Measurements from ENCODE around the gene GDF15.
A peak's percentile ranks its signal among the peaks of the same experiment; 100 is the strongest.

Gene GDF15

GRCh38 chr19:18392926-18393325, 7.0 kb downstream of the GDF15 start:
- no peak overlapping the region for H3K27ac ChIP-seq (ENCODE audit: low read length, poor library complexity, severe bottlenecking)
- no peak overlapping the region for H3K4me2 ChIP-seq (ENCODE audit: low read length, poor library complexity, severe bottlenecking)
- H2AK5ac ChIP-seq (ENCODE audit: low read length, severe bottlenecking): no peak overlapping the region
- no peaks in the 10 kb centered on the region for H3K9me3 ChIP-seq (ENCODE audit: control insufficient read depth, low read length)
- no peak for DNase-seq
- 99% methylated on average over 5 of the region's 5 CpGs for WGBS
- H3K4ac ChIP-seq (ENCODE audit: low read depth in 1 of 2, low read length in 2 of 2): no peak overlapping the region
- no peak overlapping the region for H2BK120ac ChIP-seq (ENCODE audit: low read depth, low read length)
- H2BK15ac ChIP-seq (ENCODE audit: low read depth, poor library complexity, severe bottlenecking): no peak overlapping the region
- H3K27me3 ChIP-seq (ENCODE audit: control insufficient read depth in 1 of 2, insufficient read depth in 1 of 2, low read length in 2 of 2): peaks cover 0 to 17% of the 10 kb centered on the region in 2 experiments
- no peak overlapping the region for H2BK5ac ChIP-seq (ENCODE audit: low read depth, low read length, poor library complexity, severe bottlenecking)
- H2AFZ ChIP-seq (ENCODE audit: low read depth, low read length): no peak overlapping the region
- H2BK12ac ChIP-seq (ENCODE audit: low read length in 2 of 2): no peak overlapping the region
- H3K4me3 ChIP-seq (ENCODE audit: insufficient read depth in 1 of 2, low read depth in 1 of 2, low read length in 2 of 2): no peak overlapping the region
- no peak overlapping the region for H3K9ac ChIP-seq (ENCODE audit: low read length)
- no peaks in the 10 kb centered on the region for H3K79me1 ChIP-seq (replicated peaks; ENCODE audit: low read length, poor library complexity, severe bottlenecking)
- no peak overlapping the region for H3K14ac ChIP-seq (ENCODE audit: low read length in 2 of 2)
- H3K4me1 ChIP-seq (ENCODE audit: control insufficient read depth, insufficient read depth, low read depth, low read length): peaks cover 14% of the 10 kb centered on the region
- no peak overlapping the region for H4K8ac ChIP-seq (ENCODE audit: low read length)
- H3K36me3 ChIP-seq (ENCODE audit: control insufficient read depth in 1 of 2, insufficient read depth in 2 of 2, low read depth in 1 of 2, low read length in 2 of 2): peaks cover 16 to 21% of the 10 kb centered on the region in 2 experiments
- H3K18ac ChIP-seq (ENCODE audit: low read depth in 1 of 2, low read length in 2 of 2): no peak overlapping the region
- H4K91ac ChIP-seq (ENCODE audit: low read length): no peak overlapping the region
- no peak overlapping the region for H3K23ac ChIP-seq (ENCODE audit: low read length in 2 of 2)

GRCh38 chr19:18393836-18394235, 7.9 kb downstream of the GDF15 start:
- Histone ChIP-seq H3K9ac (ENCODE audit: low read length) (peak overlapping the region; percentile 30), H3K18ac (ENCODE audit: low read depth in 1 of 2, low read length in 2 of 2) (no peak overlapping the region), H3K4ac (ENCODE audit: low read depth in 1 of 2, low read length in 2 of 2) (no peak overlapping the region), H2BK15ac (ENCODE audit: low read depth, poor library complexity, severe bottlenecking) (no peak overlapping the region), H4K8ac (ENCODE audit: low read length) (no peak overlapping the region), H3K27ac (ENCODE audit: low read length, poor library complexity, severe bottlenecking) (no peak overlapping the region), H3K14ac (ENCODE audit: low read length in 2 of 2) (no peak overlapping the region), H2BK12ac (ENCODE audit: low read length in 2 of 2) (peak overlapping the region in 1 of 2 experiments; percentile 23), H3K36me3 (ENCODE audit: control insufficient read depth in 1 of 2, insufficient read depth in 2 of 2, low read depth in 1 of 2, low read length in 2 of 2) (peaks cover 12 to 13% of the 10 kb centered on the region in 2 experiments), H3K79me1 (replicated peaks; ENCODE audit: low read length, poor library complexity, severe bottlenecking) (no peaks in the 10 kb centered on the region), H3K4me1 (ENCODE audit: control insufficient read depth, insufficient read depth, low read depth, low read length) (peaks cover 10% of the 10 kb centered on the region), H3K4me3 (ENCODE audit: insufficient read depth in 1 of 2, low read depth in 1 of 2, low read length in 2 of 2) (no peak overlapping the region), H2AFZ (ENCODE audit: low read depth, low read length) (peak overlapping the region; percentile 3), H4K91ac (ENCODE audit: low read length) (peak overlapping the region; percentile 76), H3K27me3 (ENCODE audit: control insufficient read depth in 1 of 2, insufficient read depth in 1 of 2, low read length in 2 of 2) (peaks cover 0 to 19% of the 10 kb centered on the region in 2 experiments), H2BK5ac (ENCODE audit: low read depth, low read length, poor library complexity, severe bottlenecking) (no peak overlapping the region), H3K23ac (ENCODE audit: low read length in 2 of 2) (no peak overlapping the region), H2AK5ac (ENCODE audit: low read length, severe bottlenecking) (peak overlapping the region; percentile 38), H2BK120ac (ENCODE audit: low read depth, low read length) (no peak overlapping the region), H3K4me2 (ENCODE audit: low read length, poor library complexity, severe bottlenecking) (no peak overlapping the region), H3K9me3 (ENCODE audit: control insufficient read depth, low read length) (no peaks in the 10 kb centered on the region)
- no peak for DNase-seq
- WGBS: 92% methylated on average over 7 of the region's 7 CpGs

- H2BK120ac ChIP-seq (ENCODE audit: low read depth, low read length): no peak overlapping the region
- H3K9ac ChIP-seq (ENCODE audit: low read length): no peak overlapping the region
- H4K8ac ChIP-seq (ENCODE audit: low read length): no peak overlapping the region
- no peak for DNase-seq
- no peak overlapping the region for H3K4me3 ChIP-seq (ENCODE audit: insufficient read depth in 1 of 2, low read depth in 1 of 2, low read length in 2 of 2)
- no peaks in the 10 kb centered on the region for H3K9me3 ChIP-seq (ENCODE audit: control insufficient read depth, low read length)
- peak overlapping the region; percentile 53 to 81 for H2BK12ac ChIP-seq (ENCODE audit: low read length in 2 of 2)
- peaks cover 16% of the 10 kb centered on the region for H3K4me1 ChIP-seq (ENCODE audit: control insufficient read depth, insufficient read depth, low read depth, low read length)
- H3K14ac ChIP-seq (ENCODE audit: low read length in 2 of 2): no peak overlapping the region
- H2AK5ac ChIP-seq (ENCODE audit: low read length, severe bottlenecking): no peak overlapping the region
- no peaks in the 10 kb centered on the region for H3K79me1 ChIP-seq (replicated peaks; ENCODE audit: low read length, poor library complexity, severe bottlenecking)
- H3K27me3 ChIP-seq (ENCODE audit: control insufficient read depth in 1 of 2, insufficient read depth in 1 of 2, low read length in 2 of 2): peaks cover 0 to 19% of the 10 kb centered on the region in 2 experiments
- peak overlapping the region; percentile 17 for H2BK15ac ChIP-seq (ENCODE audit: low read depth, poor library complexity, severe bottlenecking)
- H3K4me2 ChIP-seq (ENCODE audit: low read length, poor library complexity, severe bottlenecking): no peak overlapping the region
- H3K27ac ChIP-seq (ENCODE audit: low read length, poor library complexity, severe bottlenecking): no peak overlapping the region
- H2BK5ac ChIP-seq (ENCODE audit: low read depth, low read length, poor library complexity, severe bottlenecking): no peak overlapping the region
- H3K4ac ChIP-seq (ENCODE audit: low read depth in 1 of 2, low read length in 2 of 2): peak overlapping the region in 1 of 2 experiments; percentile 10
- H3K36me3 ChIP-seq (ENCODE audit: control insufficient read depth in 1 of 2, insufficient read depth in 2 of 2, low read depth in 1 of 2, low read length in 2 of 2): no peaks in the 10 kb centered on the region
- H4K91ac ChIP-seq (ENCODE audit: low read length): peak overlapping the region; percentile 52
- WGBS: 85% methylated on average over 37 of the region's 37 CpGs
- H3K18ac ChIP-seq (ENCODE audit: low read depth in 1 of 2, low read length in 2 of 2): peak overlapping the region; percentile 5 to 46
- no peak overlapping the region for H2AFZ ChIP-seq (ENCODE audit: low read depth, low read length)
- H3K23ac ChIP-seq (ENCODE audit: low read length in 2 of 2): no peak overlapping the region
Observed at GRCh38 chr19:18396471-18397241, 10.7 kb downstream of the GDF15 start.

- Histone ChIP-seq H3K4me1 (ENCODE audit: control insufficient read depth, insufficient read depth, low read depth, low read length) (peaks cover 21% of the 10 kb centered on the region), H2BK15ac (ENCODE audit: low read depth, poor library complexity, severe bottlenecking) (peak within 1 kb of the TSS; percentile 26), H4K8ac (ENCODE audit: low read length) (peak within 1 kb of the TSS; percentile 46), H3K18ac (ENCODE audit: low read depth in 1 of 2, low read length in 2 of 2) (peak within 1 kb of the TSS; percentile 5 to 93), H3K79me1 (replicated peaks; ENCODE audit: low read length, poor library complexity, severe bottlenecking) (no peaks in the 10 kb centered on the region), H3K27ac (ENCODE audit: low read length, poor library complexity, severe bottlenecking) (no peak within 1 kb of the TSS), H3K9me3 (ENCODE audit: control insufficient read depth, low read length) (no peaks in the 10 kb centered on the region), H2AFZ (ENCODE audit: low read depth, low read length) (peak within 1 kb of the TSS; percentile 8), H3K23ac (ENCODE audit: low read length in 2 of 2) (peak within 1 kb of the TSS in 1 of 2 experiments; percentile 9), H2BK12ac (ENCODE audit: low read length in 2 of 2) (peak within 1 kb of the TSS; percentile 53 to 91), H3K36me3 (ENCODE audit: control insufficient read depth in 1 of 2, insufficient read depth in 2 of 2, low read depth in 1 of 2, low read length in 2 of 2) (no peaks in the 10 kb centered on the region), H2AK5ac (ENCODE audit: low read length, severe bottlenecking) (peak within 1 kb of the TSS; percentile 23), H3K27me3 (ENCODE audit: control insufficient read depth in 1 of 2, insufficient read depth in 1 of 2, low read length in 2 of 2) (peaks cover 0 to 19% of the 10 kb centered on the region in 2 experiments), H3K9ac (ENCODE audit: low read length) (no peak within 1 kb of the TSS), H3K4me3 (ENCODE audit: insufficient read depth in 1 of 2, low read depth in 1 of 2, low read length in 2 of 2) (no peak within 1 kb of the TSS), H3K4me2 (ENCODE audit: low read length, poor library complexity, severe bottlenecking) (no peak within 1 kb of the TSS), H4K91ac (ENCODE audit: low read length) (peak within 1 kb of the TSS; percentile 91), H3K4ac (ENCODE audit: low read depth in 1 of 2, low read length in 2 of 2) (peak within 1 kb of the TSS; percentile 30 to 71), H2BK120ac (ENCODE audit: low read depth, low read length) (peak within 1 kb of the TSS; percentile 35), H2BK5ac (ENCODE audit: low read depth, low read length, poor library complexity, severe bottlenecking) (no peak within 1 kb of the TSS), H3K14ac (ENCODE audit: low read length in 2 of 2) (peak within 1 kb of the TSS in 1 of 2 experiments; percentile 26)
- no peak for DNase-seq
- WGBS: 41% methylated on average over 29 of the region's 33 CpGs
Observed at GRCh38 chr19:18397242-18398202, 11.6 kb downstream of the GDF15 start, which contains the start of gene LRRC25. TSS of gene LRRC25 (minus strand) at chr19:18397622. CDS start at chr19:18396963, 659 bp downstream.

All from mesenchymal stem cell (in vitro differentiated cells and primary cell).